Esophagus muscularis mucosa (tissue), 4 donors: ENCODE measurements around the gene OPA3. TPM values are rescaled to one million over a fixed set of nuclear protein-coding genes. Genes with fewer than 3 reads are reported as not detected.

Experiments used
- DNase-seq: peaks from one replicate; pipeline ENCODE4 v3.0.0-alpha.2; 2017; ENCODE audit errors: extremely low spot score
- H3K27ac ChIP-seq, 4 donors: fragments of 200-600 bp; sonication (generic); replicated peaks in 1 of 4; 1 replicate in 3 of 4; 2 replicates in 1 of 4; pipeline ENCODE4 v1.5.1; 2016 to 2019; ENCODE audit warnings: mild to moderate bottlenecking in 1 of 4
- H3K27me3 ChIP-seq, 4 donors: fragments of 200-600 bp; sonication (generic); one replicate each; pipeline versions ENCODE4 v1.5.1 to v1.6.0; 2016 to 2019
- H3K36me3 ChIP-seq, 4 donors: fragments of 200-600 bp; sonication (generic); one replicate each; pipeline ENCODE4 v1.5.1; 2016 to 2019
- H3K4me1 ChIP-seq, 4 donors: fragments of 200-600 bp; sonication (generic); one replicate each; pipeline ENCODE4 v1.5.1; 2016 to 2019
- H3K4me3 ChIP-seq, 4 donors: fragments of 200-600 bp; sonication (generic); 1 replicate in 2 of 4; 2 replicates in 2 of 4; pipeline ENCODE4 v1.5.1; 2016 to 2019; ENCODE audit warnings: mild to moderate bottlenecking in 4 of 4, moderate library complexity in 1 of 4
- H3K9me3 ChIP-seq, 4 donors: fragments of 200-600 bp; sonication (generic); 1 replicate in 3 of 4; 2 replicates in 1 of 4; pipeline ENCODE4 v1.5.1; 2016 to 2019
- EP300 ChIP-seq: sonication (generic); formaldehyde crosslinking; IDR thresholded peaks from one replicate; pipeline ENCODE4 v1.6.1; 2017; ENCODE audit warnings: antibody characterized with exemption
- POLR2A ChIP-seq: fragments of 450-650 bp; IDR thresholded peaks from one replicate; pipeline ENCODE4 v1.6.1; 2017; ENCODE audit warnings: antibody characterized with exemption, moderate library complexity, mild to moderate bottlenecking, low read depth
- POLR2AphosphoS5 ChIP-seq, 2 donors: sonication (generic); formaldehyde crosslinking; IDR thresholded peaks; one replicate each; pipeline ENCODE4 v1.6.1; 2017; ENCODE audit warnings: antibody characterized with exemption in 2 of 2
- WGBS: methylation state at CpG from one replicate; pipeline ENCODE4 v1.1.5; 2018; 5-methylcytosine and 5-hydroxymethylcytosine counted together
- intact Hi-C: fragments of 100-400 bp; cut with DNase I; formaldehyde crosslinking; loops from one replicate; pipeline ENCODE4 v1.15.1; 2023
- total RNA-seq, 4 donors: library from RNA; depleted of rRNA; stranded (reverse); fragments of >200 nt; gene quantifications; one replicate each; pipeline versions ENCODE4 v1.1.0 to v1.2.1, GENCODE V29; 2016
- TF ChIP-seq, protein P1 (sequence below), 3 experiments: fragments of 200-600 bp in 2 of 3; fragments of 450-650 bp in 1 of 3; sonication (generic) in 2 of 3; IDR thresholded peaks; one replicate each; pipeline ENCODE4 v1.5.1; 2017 to 2019; ENCODE audit warnings: antibody characterized with exemption in 3 of 3, mild to moderate bottlenecking in 2 of 3, moderate library complexity in 1 of 3

The OPA3 gene
- total RNA-seq, 4 donors from 2014 or later = 6.2 to 20.0 (median 13.8) TPM

GRCh38 chr19:45556835-45557234, 27.8 kb downstream of the OPA3 start:
- no peaks in the 10 kb centered on the region for H3K9me3 ChIP-seq
- WGBS = 90% methylated on average over 5 of the region's 5 CpGs
- no peak for DNase-seq
- no peak overlapping the region for H3K4me3 ChIP-seq
- H3K4me1 ChIP-seq = peaks cover 0 to 9% (median 4%) of the 10 kb centered on the region in 4 donors
- no peaks in the 10 kb centered on the region for H3K27me3 ChIP-seq
- TF ChIP-seq POLR2AphosphoS5 (IDR thresholded peaks at IDR 0.05) (no peak), POLR2A (no peak), EP300 (no peak)
- TF ChIP-seq, protein P1, sequence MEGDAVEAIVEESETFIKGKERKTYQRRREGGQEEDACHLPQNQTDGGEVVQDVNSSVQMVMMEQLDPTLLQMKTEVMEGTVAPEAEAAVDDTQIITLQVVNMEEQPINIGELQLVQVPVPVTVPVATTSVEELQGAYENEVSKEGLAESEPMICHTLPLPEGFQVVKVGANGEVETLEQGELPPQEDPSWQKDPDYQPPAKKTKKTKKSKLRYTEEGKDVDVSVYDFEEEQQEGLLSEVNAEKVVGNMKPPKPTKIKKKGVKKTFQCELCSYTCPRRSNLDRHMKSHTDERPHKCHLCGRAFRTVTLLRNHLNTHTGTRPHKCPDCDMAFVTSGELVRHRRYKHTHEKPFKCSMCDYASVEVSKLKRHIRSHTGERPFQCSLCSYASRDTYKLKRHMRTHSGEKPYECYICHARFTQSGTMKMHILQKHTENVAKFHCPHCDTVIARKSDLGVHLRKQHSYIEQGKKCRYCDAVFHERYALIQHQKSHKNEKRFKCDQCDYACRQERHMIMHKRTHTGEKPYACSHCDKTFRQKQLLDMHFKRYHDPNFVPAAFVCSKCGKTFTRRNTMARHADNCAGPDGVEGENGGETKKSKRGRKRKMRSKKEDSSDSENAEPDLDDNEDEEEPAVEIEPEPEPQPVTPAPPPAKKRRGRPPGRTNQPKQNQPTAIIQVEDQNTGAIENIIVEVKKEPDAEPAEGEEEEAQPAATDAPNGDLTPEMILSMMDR (IDR thresholded peaks at IDR 0.05) = no peak
- no peak overlapping the region for H3K27ac ChIP-seq
- intact Hi-C loops = no loop called here
- H3K36me3 ChIP-seq = peaks cover 0 to 20% (median 14%) of the 10 kb centered on the region in 4 donors

DNA sequence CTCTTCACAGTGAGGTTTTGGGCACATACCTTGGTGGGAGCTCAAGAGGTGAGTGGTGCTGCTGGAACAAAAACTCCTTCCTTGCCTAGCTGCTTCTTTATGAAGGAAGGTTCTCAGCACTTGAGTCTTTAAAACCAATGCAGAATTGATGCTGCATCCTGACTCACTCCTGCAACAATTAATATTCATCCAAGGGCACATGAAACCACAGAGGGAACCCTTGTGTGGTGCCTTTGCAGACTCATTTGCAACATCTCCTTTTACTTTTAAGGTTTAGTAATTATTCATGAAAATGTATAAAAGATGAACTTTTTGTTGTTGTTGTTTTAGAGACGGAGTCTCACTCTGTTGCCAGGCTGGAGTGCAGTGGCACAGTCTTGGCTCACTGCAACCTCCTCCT, 30.1 kb downstream of the OPA3 start:
- DNase-seq = no peak
- peaks cover 0 to 16% (median 14%) of the 10 kb centered on the region in 4 donors for H3K36me3 ChIP-seq
- WGBS = 88% methylated on average over 1 of the region's 1 CpG
- H3K4me3 ChIP-seq = no peak overlapping the region
- TF ChIP-seq, protein P1 (IDR thresholded peaks at IDR 0.05) = no peak
- TF ChIP-seq POLR2AphosphoS5 (IDR thresholded peaks at IDR 0.05) (no peak), POLR2A (no peak), EP300 (no peak)
- intact Hi-C loops = no loop called here
- no peaks in the 10 kb centered on the region for H3K27me3 ChIP-seq
- no peaks in the 10 kb centered on the region for H3K9me3 ChIP-seq
- H3K4me1 ChIP-seq = peaks cover 0 to 22% (median 8%) of the 10 kb centered on the region in 4 donors
- H3K27ac ChIP-seq = no peak overlapping the region

DNA sequence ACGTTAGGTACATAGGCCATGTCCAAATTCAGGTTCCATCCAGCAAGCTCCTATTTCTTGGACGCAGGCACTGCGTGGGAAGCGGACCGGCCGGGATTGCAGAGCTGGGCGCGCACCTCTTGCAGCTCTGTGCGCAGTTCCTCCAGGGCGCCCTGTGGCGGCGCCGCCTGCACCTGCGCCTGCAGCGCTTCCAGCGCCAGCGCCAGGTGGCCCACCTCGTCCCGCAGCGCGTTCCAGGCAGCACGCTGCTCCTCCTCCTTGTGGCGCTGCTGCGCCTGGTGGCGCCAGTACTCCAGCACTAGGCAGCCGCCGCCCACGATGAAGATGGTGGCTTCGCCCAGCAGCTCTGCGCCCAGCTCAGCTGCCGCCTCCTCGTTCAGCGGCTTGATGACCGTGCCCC, 31.1 kb downstream of the OPA3 start:
- no peaks in the 10 kb centered on the region for H3K27me3 ChIP-seq
- TF ChIP-seq EP300 (no peak), POLR2AphosphoS5 (IDR thresholded peaks at IDR 0.05) (no peak), POLR2A (no peak)
- TF ChIP-seq, protein P1 (IDR thresholded peaks at IDR 0.05) = no peak
- WGBS = 83% methylated on average over 2 of the region's 34 CpGs
- no peak overlapping the region for H3K27ac ChIP-seq
- peaks cover 0 to 16% (median 14%) of the 10 kb centered on the region in 4 donors for H3K36me3 ChIP-seq
- DNase-seq = no peak
- peaks cover 0 to 20% (median 7%) of the 10 kb centered on the region in 4 donors for H3K4me1 ChIP-seq
- intact Hi-C loops = no loop called here
- no peaks in the 10 kb centered on the region for H3K9me3 ChIP-seq
- no peak overlapping the region for H3K4me3 ChIP-seq

GRCh38 chr19:45547965-45548609, 36.5 kb downstream of the OPA3 start:
- peaks cover 0 to 17% (median 8%) of the 10 kb centered on the region in 4 donors for H3K4me1 ChIP-seq
- no peak overlapping the region for H3K4me3 ChIP-seq
- H3K9me3 ChIP-seq = no peaks in the 10 kb centered on the region
- TF ChIP-seq, protein P1 (IDR thresholded peaks at IDR 0.05) = no peak
- TF ChIP-seq POLR2AphosphoS5 (IDR thresholded peaks at IDR 0.05) (no peak), EP300 (no peak)
- H3K27ac ChIP-seq = peak overlapping the region in 1 of 4 donors; percentile 33
- intact Hi-C loops = no loop called here
- no peak for DNase-seq
- WGBS = 81% methylated on average over 9 of the region's 9 CpGs
- no peaks in the 10 kb centered on the region for H3K27me3 ChIP-seq
- H3K36me3 ChIP-seq = peaks cover 0 to 5% (median 4%) of the 10 kb centered on the region in 4 donors
